CD4-positive, CD25-positive, alpha-beta regulatory T cell (primary cell): ENCODE data around the gene SEMA5B. TPM values are rescaled to one million over a fixed set of nuclear protein-coding genes. Genes with fewer than 3 reads are reported as not detected.
A peak's percentile ranks its signal among the peaks of the same experiment; 100 is the strongest.

Experiments
- ATAC-seq, 2 donors: fragments of 150-1000 bp; cut with Tn5 transposase; one replicate each; pipeline ENCODE4 v1.10.0; 2021; ENCODE audit warnings: low read depth in 2 of 2, moderate number of reproducible peaks in 2 of 2, moderate library complexity in 1 of 2
- DNase-seq, 3 donors: peaks; one replicate each; pipeline versions ENCODE4 v3.0.0 to v3.0.0-alpha.2; 2012 to 2022; ENCODE audit warnings: mixed read lengths in 1 of 3
- H3K27ac ChIP-seq: one replicate; pipeline ENCODE4 v1.7.0; 2013; ENCODE audit warnings: mild to moderate bottlenecking, low read length; ENCODE audit not compliant: insufficient read depth, poor library complexity, severe bottlenecking
- H3K27me3 ChIP-seq: one replicate; pipeline ENCODE4 v1.7.0; 2013; ENCODE audit warnings: low read length; ENCODE audit not compliant: control insufficient read depth, insufficient read depth
- H3K36me3 ChIP-seq: one replicate; pipeline ENCODE4 v1.7.0; 2013; ENCODE audit warnings: mild to moderate bottlenecking, low read length, moderate library complexity; ENCODE audit not compliant: control insufficient read depth, insufficient read depth
- H3K4me1 ChIP-seq: 2 replicates; pipeline ENCODE4 v1.7.0; 2013; ENCODE audit warnings: mild to moderate bottlenecking, low read length; ENCODE audit not compliant: insufficient read depth, control insufficient read depth, poor library complexity, severe bottlenecking
- H3K4me3 ChIP-seq: one replicate; pipeline ENCODE4 v1.7.0; 2013; ENCODE audit warnings: low read depth, mild to moderate bottlenecking, low read length, moderate library complexity
- H3K9me3 ChIP-seq, 2 experiments: 1 replicate in 1 of 2; 2 replicates in 1 of 2; pipeline ENCODE4 v1.7.0; 2013; ENCODE audit warnings: low read length in 2 of 2, mild to moderate bottlenecking in 1 of 2, moderate library complexity in 1 of 2; ENCODE audit not compliant: control insufficient read depth in 2 of 2
- H3K27ac Mint-ChIP-seq, 3 donors: one replicate each; pipeline ENCODE4 v1.8.0; 2020 to 2022; ENCODE audit warnings: mild to moderate bottlenecking in 3 of 3, mixed read lengths in 3 of 3, moderate library complexity in 2 of 3
- H3K27me3 Mint-ChIP-seq: one replicate; pipeline ENCODE4 v1.8.0; 2022; ENCODE audit warnings: mild to moderate bottlenecking, mixed read lengths
- H3K36me3 Mint-ChIP-seq: one replicate; pipeline ENCODE4 v1.8.0; 2020; ENCODE audit warnings: mixed read lengths
- H3K4me1 Mint-ChIP-seq, 4 donors: one replicate each; pipeline ENCODE4 v1.8.0; 2020 to 2022; ENCODE audit warnings: mixed read lengths in 4 of 4, mild to moderate bottlenecking in 1 of 4
- H3K4me3 Mint-ChIP-seq, 4 donors: one replicate each; pipeline ENCODE4 v1.8.0; 2020 to 2022; ENCODE audit warnings: mild to moderate bottlenecking in 4 of 4, mixed read lengths in 4 of 4, moderate library complexity in 3 of 4
- H3K9me3 Mint-ChIP-seq, 7 donors: one replicate each; pipeline ENCODE4 v1.8.0; 2020 to 2022; ENCODE audit warnings: mixed read lengths in 7 of 7, mild to moderate bottlenecking in 3 of 7, moderate library complexity in 2 of 7
- polyA plus RNA-seq, 4 donors: library from polyadenylated mRNA; unstranded; fragments of 300-500 nt; fragmentation: Illumina TruSeq; gene quantifications; one replicate each; pipeline ENCODE4 v1.2.3, GENCODE V29; 2021
- total RNA-seq: library from RNA; stranded (reverse); gene quantifications from one replicate; pipeline ENCODE4 v1.2.3, GENCODE V29; 2022

SEMA5B gene
- total and polyA plus RNA-seq, 5 donors from 2014 or later = 0.50 TPM; not detected in 4

DNA sequence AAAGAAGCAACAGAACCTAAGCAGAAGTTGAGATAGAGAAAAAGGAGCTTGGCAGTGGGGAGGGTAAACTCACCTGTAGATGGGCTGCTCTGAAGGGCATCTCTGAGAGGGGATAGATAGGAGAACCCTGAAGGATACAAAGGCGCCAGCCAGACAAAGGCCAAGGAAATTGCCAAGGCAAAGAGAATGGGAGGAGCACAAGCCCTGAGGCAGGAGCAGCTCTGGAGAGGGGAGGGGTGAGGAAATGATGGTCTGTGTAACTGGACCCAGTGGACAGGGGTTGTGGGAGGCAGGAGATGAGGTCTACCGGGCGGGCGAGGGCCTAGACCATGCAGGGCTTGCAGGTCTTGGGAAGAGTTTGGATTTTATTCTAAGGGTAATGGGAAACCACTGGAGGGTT, 36.9 kb upstream of the SEMA5B start:
- H3K9me3 ChIP-seq = no peaks in the 10 kb centered on the region
- no peak overlapping the region for H3K4me3 ChIP-seq
- H3K4me3 Mint-ChIP-seq = peak overlapping the region in 1 of 4 donors; percentile 23
- H3K36me3 Mint-ChIP-seq = no peaks in the 10 kb centered on the region
- H3K4me1 Mint-ChIP-seq = peaks cover 0 to 17% (median 5%) of the 10 kb centered on the region in 4 donors
- peaks cover 14% of the 10 kb centered on the region for H3K4me1 ChIP-seq
- H3K27ac ChIP-seq = no peak overlapping the region
- H3K27ac Mint-ChIP-seq = no peak overlapping the region
- no peaks in the 10 kb centered on the region for H3K36me3 ChIP-seq
- no peak for DNase-seq
- peaks cover 8% of the 10 kb centered on the region for H3K27me3 ChIP-seq
- H3K9me3 Mint-ChIP-seq = peaks cover 0 to 2% (median 0%) of the 10 kb centered on the region in 7 donors
- no peak for ATAC-seq
- peaks cover 54% of the 10 kb centered on the region for H3K27me3 Mint-ChIP-seq

DNA sequence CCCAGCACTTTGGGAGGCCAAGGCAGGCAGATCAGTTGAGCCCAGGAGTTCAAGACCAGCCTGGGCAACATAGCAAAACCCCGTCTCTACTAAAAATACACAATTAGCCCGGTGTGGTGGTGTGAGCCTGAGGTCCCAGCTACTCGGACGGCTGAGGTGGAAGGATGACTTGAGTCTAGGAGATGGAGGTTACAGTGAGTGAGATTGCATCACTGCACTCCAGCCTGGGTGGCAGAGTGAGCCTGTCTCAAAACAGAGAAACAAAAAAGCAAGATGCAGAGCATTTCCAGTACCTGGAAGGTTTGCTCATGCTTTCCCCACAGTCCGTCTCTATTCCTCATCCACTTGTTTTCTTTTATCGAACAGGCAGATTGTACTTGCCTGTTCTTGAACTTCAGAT, 35.5 kb upstream of the SEMA5B start:
- Histone ChIP-seq H3K27ac (no peak overlapping the region), H3K36me3 (no peaks in the 10 kb centered on the region), H3K4me3 (no peak overlapping the region), H3K9me3 (no peaks in the 10 kb centered on the region), H3K4me1 (peaks cover 12% of the 10 kb centered on the region), H3K27me3 (peaks cover under 1% of the 10 kb centered on the region)
- Mint-ChIP-seq H3K27me3 (peaks cover 49% of the 10 kb centered on the region), H3K27ac (no peak overlapping the region), H3K36me3 (no peaks in the 10 kb centered on the region), H3K4me3 (no peak overlapping the region), H3K9me3 (peaks cover 0 to 2% (median 0%) of the 10 kb centered on the region in 7 donors), H3K4me1 (peaks cover 0 to 10% (median 4%) of the 10 kb centered on the region in 4 donors)
- DNase-seq (no peak), ATAC-seq (no peak)

GRCh38 chr3:123061856-123062255, 34.3 kb upstream of the SEMA5B start:
- Mint-ChIP-seq H3K4me3 (no peak overlapping the region), H3K27me3 (peaks cover 44% of the 10 kb centered on the region), H3K27ac (peak overlapping the region in 1 of 3 donors; percentile 95), H3K36me3 (no peaks in the 10 kb centered on the region), H3K4me1 (peaks cover 0 to 5% (median 0%) of the 10 kb centered on the region in 4 donors), H3K9me3 (peaks cover 0 to 2% (median 0%) of the 10 kb centered on the region in 7 donors)
- H3K27ac ChIP-seq = no peak overlapping the region
- no peaks in the 10 kb centered on the region for H3K27me3 ChIP-seq
- ATAC-seq = no peak
- H3K36me3 ChIP-seq = no peaks in the 10 kb centered on the region
- no peak for DNase-seq
- peaks cover 3% of the 10 kb centered on the region for H3K4me1 ChIP-seq
- H3K9me3 ChIP-seq = no peaks in the 10 kb centered on the region
- H3K4me3 ChIP-seq = no peak overlapping the region

GRCh38 chr3:123060054-123060453, 32.5 kb upstream of the SEMA5B start:
- Histone ChIP-seq H3K27me3 (no peaks in the 10 kb centered on the region), H3K9me3 (no peaks in the 10 kb centered on the region), H3K36me3 (no peaks in the 10 kb centered on the region), H3K4me1 (no peaks in the 10 kb centered on the region), H3K4me3 (no peak overlapping the region), H3K27ac (no peak overlapping the region)
- Mint-ChIP-seq H3K27ac (no peak overlapping the region), H3K36me3 (no peaks in the 10 kb centered on the region), H3K9me3 (peaks cover 0 to 2% (median 0%) of the 10 kb centered on the region in 7 donors), H3K27me3 (peaks cover 30% of the 10 kb centered on the region), H3K4me1 (no peaks in the 10 kb centered on the region), H3K4me3 (no peak overlapping the region)
- DNase-seq (no peak), ATAC-seq (no peak)

DNA sequence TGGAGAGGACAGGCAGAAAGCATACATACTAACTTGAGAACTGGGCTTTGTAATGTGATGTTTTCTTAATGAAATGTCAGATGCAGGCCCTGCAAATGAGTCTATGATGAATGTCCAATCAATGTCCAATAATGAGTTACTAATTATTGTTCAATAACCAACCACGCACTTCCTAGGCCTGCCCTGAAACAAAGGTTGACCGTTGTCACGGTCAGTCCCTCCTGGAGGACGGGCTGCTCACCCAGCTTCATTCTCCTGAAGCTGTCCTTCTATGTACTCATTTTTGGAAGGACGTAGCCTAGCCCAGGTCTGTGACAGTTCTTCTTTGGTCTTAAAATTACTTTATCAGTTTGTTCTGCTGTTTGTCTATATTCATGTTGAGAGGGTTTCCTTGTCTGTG, 30.9 kb upstream of the SEMA5B start:
- Mint-ChIP-seq H3K4me1 (no peaks in the 10 kb centered on the region), H3K4me3 (no peak overlapping the region), H3K36me3 (no peaks in the 10 kb centered on the region), H3K27me3 (peaks cover 30% of the 10 kb centered on the region), H3K9me3 (peaks cover 0 to 3% (median 0%) of the 10 kb centered on the region in 7 donors), H3K27ac (no peak overlapping the region)
- H3K4me1 ChIP-seq = no peaks in the 10 kb centered on the region
- DNase-seq (no peak), ATAC-seq (no peak)
- no peaks in the 10 kb centered on the region for H3K9me3 ChIP-seq
- no peaks in the 10 kb centered on the region for H3K36me3 ChIP-seq
- no peak overlapping the region for H3K27ac ChIP-seq
- peaks cover 2% of the 10 kb centered on the region for H3K27me3 ChIP-seq
- no peak overlapping the region for H3K4me3 ChIP-seq

- Histone ChIP-seq H3K4me3 (no peak overlapping the region), H3K9me3 (no peaks in the 10 kb centered on the region), H3K4me1 (no peaks in the 10 kb centered on the region), H3K27ac (no peak overlapping the region), H3K36me3 (no peaks in the 10 kb centered on the region), H3K27me3 (peaks cover 3% of the 10 kb centered on the region)
- DNase-seq (no peak), ATAC-seq (no peak)
- Mint-ChIP-seq H3K4me1 (no peaks in the 10 kb centered on the region), H3K36me3 (no peaks in the 10 kb centered on the region), H3K4me3 (no peak overlapping the region), H3K27ac (no peak overlapping the region), H3K27me3 (peaks cover 26% of the 10 kb centered on the region), H3K9me3 (peaks cover 0 to 3% (median 0%) of the 10 kb centered on the region in 7 donors)
Measured at GRCh38 chr3:123055352-123055751, 27.8 kb upstream of the SEMA5B start.

- H3K27me3 ChIP-seq = peaks cover 3% of the 10 kb centered on the region
- H3K36me3 Mint-ChIP-seq = no peaks in the 10 kb centered on the region
- no peaks in the 10 kb centered on the region for H3K4me1 ChIP-seq
- peaks cover 0 to 3% (median 0%) of the 10 kb centered on the region in 7 donors for H3K9me3 Mint-ChIP-seq
- H3K4me1 Mint-ChIP-seq = no peaks in the 10 kb centered on the region
- no peaks in the 10 kb centered on the region for H3K36me3 ChIP-seq
- H3K27me3 Mint-ChIP-seq = peaks cover 28% of the 10 kb centered on the region
- no peaks in the 10 kb centered on the region for H3K9me3 ChIP-seq
- peak overlapping the region in 1 of 3 donors; percentile 6 for H3K27ac Mint-ChIP-seq
- H3K27ac ChIP-seq = no peak overlapping the region
- no peak overlapping the region for H3K4me3 Mint-ChIP-seq
- ATAC-seq (no peak), DNase-seq (no peak)
- H3K4me3 ChIP-seq = no peak overlapping the region
Measured at GRCh38 chr3:123054931-123055330, 27.4 kb upstream of the SEMA5B start.

GRCh38 chr3:123054109-123054778, 26.7 kb upstream of the SEMA5B start:
- no peak overlapping the region for H3K4me3 Mint-ChIP-seq
- Histone ChIP-seq H3K27me3 (peaks cover 3% of the 10 kb centered on the region), H3K36me3 (no peaks in the 10 kb centered on the region), H3K4me1 (no peaks in the 10 kb centered on the region), H3K4me3 (no peak overlapping the region), H3K27ac (no peak overlapping the region), H3K9me3 (no peaks in the 10 kb centered on the region)
- peaks cover 35% of the 10 kb centered on the region for H3K27me3 Mint-ChIP-seq
- H3K4me1 Mint-ChIP-seq = no peaks in the 10 kb centered on the region
- no peaks in the 10 kb centered on the region for H3K36me3 Mint-ChIP-seq
- DNase-seq = no peak
- no peak overlapping the region for H3K27ac Mint-ChIP-seq
- H3K9me3 Mint-ChIP-seq = peaks cover 0 to 3% (median 0%) of the 10 kb centered on the region in 7 donors
- no peak for ATAC-seq
